Adipocyte (in vitro differentiated cells): ENCODE measurements around the gene WWC1.

Experiments used
- DNase-seq: peaks from one replicate; pipeline ENCODE4 v3.0.0-alpha.2; 2015; ENCODE audit warnings: low read depth
- H3K27me3 ChIP-seq: replicated peaks from 2 replicates; pipeline ENCODE4 v1.7.0; 2013; ENCODE audit warnings: mild to moderate bottlenecking, low read length, moderate library complexity; ENCODE audit not compliant: control insufficient read depth, insufficient read depth
- H3K36me3 ChIP-seq: 2 replicates; pipeline ENCODE4 v1.7.0; 2013; ENCODE audit warnings: low read length, mild to moderate bottlenecking, moderate library complexity; ENCODE audit not compliant: control insufficient read depth, insufficient read depth, severe bottlenecking
- H3K4me1 ChIP-seq: 2 replicates; pipeline ENCODE4 v1.7.0; 2013; ENCODE audit warnings: mild to moderate bottlenecking, low read length, moderate library complexity; ENCODE audit not compliant: control insufficient read depth, insufficient read depth
- H3K4me3 ChIP-seq: 2 replicates; pipeline ENCODE4 v1.7.0; 2013; ENCODE audit warnings: mild to moderate bottlenecking, low read length, moderate library complexity
- H3K9ac ChIP-seq: 2 replicates; pipeline ENCODE4 v1.7.0; 2013; ENCODE audit warnings: mild to moderate bottlenecking, low read length, moderate library complexity
- H3K9me3 ChIP-seq: 2 replicates; pipeline ENCODE4 v1.7.0; 2013; ENCODE audit warnings: mild to moderate bottlenecking, low read length, moderate library complexity; ENCODE audit not compliant: control insufficient read depth

WWC1 gene

GRCh38 chr5:168291342-168291963 lies at the start of gene WWC1:
TSS of gene WWC1 (plus strand) at chr5:168291645. CDS start at chr5:168292153, 508 bp downstream.
- DNase-seq, result peak; percentile 77
- H3K36me3 ChIP-seq, result no peaks in the 10 kb centered on the region
- H3K9ac ChIP-seq, result peak within 1 kb of the TSS; percentile 72

GRCh38 chr5:168244838-168245559 lies 46.4 kb upstream of the WWC1 start:
- H3K4me1 ChIP-seq, result peaks cover 4% of the 10 kb centered on the region
- H3K4me3 ChIP-seq, result no peak overlapping the region
- no peaks in the 10 kb centered on the region for H3K27me3 ChIP-seq
- no peaks in the 10 kb centered on the region for H3K36me3 ChIP-seq
- peaks cover 5% of the 10 kb centered on the region for H3K9me3 ChIP-seq
- DNase-seq, result no peak
- no peak overlapping the region for H3K9ac ChIP-seq

More at GRCh38 chr5:168291342-168291963, at the start of gene WWC1:
- Histone ChIP-seq H3K9me3 (no peaks in the 10 kb centered on the region), H3K4me1 (peaks cover 22% of the 10 kb centered on the region), H3K4me3 (peak within 1 kb of the TSS; percentile 83), H3K27me3 (peaks cover 4% of the 10 kb centered on the region)

- H3K4me3 ChIP-seq, result no peak overlapping the region
- H3K27me3 ChIP-seq, result peaks cover 15% of the 10 kb centered on the region
- H3K9ac ChIP-seq, result no peak overlapping the region
- no peaks in the 10 kb centered on the region for H3K9me3 ChIP-seq
- no peaks in the 10 kb centered on the region for H3K36me3 ChIP-seq
- peaks cover 4% of the 10 kb centered on the region for H3K4me1 ChIP-seq
- no peak for DNase-seq
These were observed 41.5 kb upstream of the WWC1 start for GRCh38 chr5:168249923-168250322.

- Histone ChIP-seq H3K4me1 (no peaks in the 10 kb centered on the region), H3K4me3 (no peak overlapping the region), H3K27me3 (peaks cover 15% of the 10 kb centered on the region), H3K9ac (no peak overlapping the region), H3K9me3 (no peaks in the 10 kb centered on the region), H3K36me3 (no peaks in the 10 kb centered on the region)
- no peak for DNase-seq
These were observed 40.2 kb upstream of the WWC1 start for GRCh38 chr5:168251259-168251658.

- no peak for DNase-seq
- Histone ChIP-seq H3K9ac (no peak overlapping the region), H3K27me3 (peaks cover 15% of the 10 kb centered on the region)
These were observed 37.3 kb upstream of the WWC1 start for GRCh38 chr5:168254013-168254693.

GRCh38 chr5:168260353-168261226 lies 30.9 kb upstream of the WWC1 start:
- no peaks in the 10 kb centered on the region for H3K36me3 ChIP-seq
- H3K9ac ChIP-seq, result no peak overlapping the region
- H3K9me3 ChIP-seq, result no peaks in the 10 kb centered on the region
- DNase-seq, result no peak
- H3K4me1 ChIP-seq, result peaks cover 12% of the 10 kb centered on the region
- no peaks in the 10 kb centered on the region for H3K27me3 ChIP-seq
- no peak overlapping the region for H3K4me3 ChIP-seq

More at GRCh38 chr5:168254013-168254693, 37.3 kb upstream of the WWC1 start:
- Histone ChIP-seq H3K9me3 (no peaks in the 10 kb centered on the region), H3K4me1 (no peaks in the 10 kb centered on the region), H3K36me3 (no peaks in the 10 kb centered on the region), H3K4me3 (no peak overlapping the region)

- no peak overlapping the region for H3K4me3 ChIP-seq
- H3K4me1 ChIP-seq, result peaks cover 12% of the 10 kb centered on the region
- no peak for DNase-seq
- no peaks in the 10 kb centered on the region for H3K36me3 ChIP-seq
- no peak overlapping the region for H3K9ac ChIP-seq
- H3K27me3 ChIP-seq, result no peaks in the 10 kb centered on the region
- H3K9me3 ChIP-seq, result no peaks in the 10 kb centered on the region
These were observed 30.2 kb upstream of the WWC1 start for GRCh38 chr5:168261227-168261571.

GRCh38 chr5:168262042-168262743 lies 29.3 kb upstream of the WWC1 start:
- H3K4me3 ChIP-seq, result no peak overlapping the region
- DNase-seq, result no peak
- H3K27me3 ChIP-seq, result no peaks in the 10 kb centered on the region
- no peaks in the 10 kb centered on the region for H3K9me3 ChIP-seq
- H3K4me1 ChIP-seq, result peaks cover 12% of the 10 kb centered on the region
- no peaks in the 10 kb centered on the region for H3K36me3 ChIP-seq
- H3K9ac ChIP-seq, result no peak overlapping the region

GRCh38 chr5:168263121-168263520 lies 28.3 kb upstream of the WWC1 start:
- Histone ChIP-seq H3K4me3 (no peak overlapping the region), H3K36me3 (no peaks in the 10 kb centered on the region), H3K4me1 (peaks cover 12% of the 10 kb centered on the region), H3K9ac (no peak overlapping the region), H3K27me3 (no peaks in the 10 kb centered on the region), H3K9me3 (no peaks in the 10 kb centered on the region)
- no peak for DNase-seq

- Histone ChIP-seq H3K36me3 (no peaks in the 10 kb centered on the region), H3K9ac (no peak overlapping the region), H3K4me1 (peaks cover 22% of the 10 kb centered on the region), H3K4me3 (no peak overlapping the region), H3K27me3 (no peaks in the 10 kb centered on the region), H3K9me3 (no peaks in the 10 kb centered on the region)
- DNase-seq, result no peak
These were observed 25.4 kb upstream of the WWC1 start for GRCh38 chr5:168266016-168266415.
